Stimulated activated CD4-positive, alpha-beta T cell treated with anti-CD3 and anti-CD28 coated beads, Interleukin-1b, Interleukin-23, amount 100 ng/mL, for 4 hours (primary cell): Measurements from ENCODE around the gene TMEM38B.

Experiments
- DNase-seq, 2 donors: peaks; one replicate each; pipeline ENCODE4 v3.0.0-alpha.2; 2020; ENCODE audit warnings: low read depth in 2 of 2

TMEM38B gene

GRCh38 chr9:105694190-105694847 lies at the start of gene TMEM38B:
TMEM38B (plus strand) TSS chr9:105694541; CDS start chr9:105694661, 120 bp downstream.
- DNase-seq = peak; percentile 70 to 84

- no peak for DNase-seq
Observed at GRCh38 chr9:105646879-105647594, 47.3 kb upstream of the TMEM38B start.

- DNase-seq = no peak
Observed at GRCh38 chr9:105647595-105648349, 46.6 kb upstream of the TMEM38B start.

GRCh38 chr9:105651806-105652205 lies 42.5 kb upstream of the TMEM38B start:
- no peak for DNase-seq

- peak in 1 of 2 donors; percentile 6 for DNase-seq
Observed at GRCh38 chr9:105656131-105656921, 38.0 kb upstream of the TMEM38B start.

GRCh38 chr9:105658351-105658750 lies 36.0 kb upstream of the TMEM38B start:
- DNase-seq = no peak

GRCh38 chr9:105661011-105661410 lies 33.3 kb upstream of the TMEM38B start:
- no peak for DNase-seq

GRCh38 chr9:105662184-105663104 lies 31.9 kb upstream of the TMEM38B start, which contains the start of gene TAL2:
TAL2 (plus strand) TSS chr9:105662457; CDS start chr9:105662497, 40 bp downstream.
- DNase-seq = no peak

- DNase-seq = no peak
Observed at GRCh38 chr9:105663914-105664313, 30.4 kb upstream of the TMEM38B start.

- no peak for DNase-seq
Observed at GRCh38 chr9:105667867-105668266, 26.5 kb upstream of the TMEM38B start.

GRCh38 chr9:105670315-105670714 lies 24.0 kb upstream of the TMEM38B start:
- no peak for DNase-seq

GRCh38 chr9:105670775-105671174 lies 23.6 kb upstream of the TMEM38B start:
- no peak for DNase-seq

- DNase-seq = no peak
Observed at GRCh38 chr9:105672711-105673234, 21.6 kb upstream of the TMEM38B start.

- DNase-seq = no peak
Observed at GRCh38 chr9:105673850-105674387, 20.4 kb upstream of the TMEM38B start.

GRCh38 chr9:105676351-105676923 lies 17.9 kb upstream of the TMEM38B start:
- no peak for DNase-seq

- no peak for DNase-seq
Observed at GRCh38 chr9:105678163-105678562, 16.2 kb upstream of the TMEM38B start.

GRCh38 chr9:105678781-105679180 lies 15.6 kb upstream of the TMEM38B start:
- DNase-seq = no peak

- no peak for DNase-seq
Observed at GRCh38 chr9:105679257-105680022, 14.9 kb upstream of the TMEM38B start.

- no peak for DNase-seq
Observed at GRCh38 chr9:105681313-105681712, 13.0 kb upstream of the TMEM38B start.
